GM19467 (cell line): ENCODE data around the gene CD1D.
"Not testable (repeated sequence)": the region's sequence is repeated elsewhere in the genome, so short reads cannot be mapped to it uniquely, and the experiment has no call there.

Source experiments
- ATAC-seq: cut with Tn5 transposase; IDR thresholded peaks from one replicate; pipeline ENCODE4 v1.9.1; 2021; ENCODE audit warnings: mild to moderate bottlenecking, moderate library complexity; ENCODE audit not compliant: unreplicated experiment

Gene CD1D

GRCh38 chr1:158175915-158176314 lies 4.8 kb upstream of the CD1D start:
- not testable (repeated sequence) for ATAC-seq

- ATAC-seq, result no peak
These were observed 4.3 kb upstream of the CD1D start for GRCh38 chr1:158176399-158176798.

DNA sequence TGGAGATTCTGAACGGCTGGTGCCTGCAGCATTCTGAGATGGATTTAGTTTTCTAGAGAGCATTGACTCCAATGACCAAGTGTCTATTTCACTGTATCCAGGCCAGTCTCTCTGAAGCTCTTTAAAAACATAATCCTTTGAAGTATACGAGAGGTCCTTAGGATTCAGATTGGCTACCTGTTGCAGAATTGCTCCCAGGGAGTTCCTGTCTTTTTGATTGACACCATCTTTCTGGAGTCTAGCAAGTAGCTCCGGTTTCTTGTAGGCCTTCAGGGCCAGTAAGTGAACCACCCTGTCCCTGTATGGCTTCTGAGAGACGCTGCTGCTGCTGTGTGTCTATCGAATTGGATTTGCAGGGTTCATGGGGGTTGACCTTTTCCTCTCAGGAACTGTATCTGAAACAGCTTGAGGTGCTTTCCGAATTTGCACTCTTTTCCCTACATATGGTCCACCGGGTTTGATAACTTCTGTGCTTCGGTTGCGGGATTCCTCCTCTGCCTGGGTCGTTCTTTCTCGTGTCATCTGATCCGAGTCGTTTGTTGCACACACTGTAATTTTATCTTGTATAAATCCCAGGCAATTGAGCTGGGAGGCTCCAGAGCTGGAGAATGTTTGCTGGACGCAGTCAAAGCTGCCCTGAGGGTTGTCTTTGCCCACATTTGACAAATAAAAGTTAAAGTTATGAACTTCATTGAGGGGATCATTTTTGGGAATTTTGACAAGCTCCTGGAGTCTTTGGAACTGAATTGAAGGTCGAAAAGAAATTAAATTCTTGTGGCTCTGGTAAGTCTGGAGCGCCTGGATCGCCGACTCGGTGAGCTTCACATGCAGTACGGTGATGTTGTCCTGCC lies 3.6 kb upstream of the CD1D start:
- not testable (repeated sequence) for ATAC-seq

- ATAC-seq, result no peak
These were observed 2.8 kb upstream of the CD1D start for GRCh38 chr1:158177700-158178450.

- peak; percentile 89 for ATAC-seq
These were observed 1.2 kb upstream of the CD1D start for GRCh38 chr1:158179301-158180041.

GRCh38 chr1:158181577-158181922 lies 855 bp downstream of the CD1D start:
- ATAC-seq, result no peak

GRCh38 chr1:158185770-158186169 lies 5.1 kb downstream of the CD1D start:
- ATAC-seq, result no peak

DNA sequence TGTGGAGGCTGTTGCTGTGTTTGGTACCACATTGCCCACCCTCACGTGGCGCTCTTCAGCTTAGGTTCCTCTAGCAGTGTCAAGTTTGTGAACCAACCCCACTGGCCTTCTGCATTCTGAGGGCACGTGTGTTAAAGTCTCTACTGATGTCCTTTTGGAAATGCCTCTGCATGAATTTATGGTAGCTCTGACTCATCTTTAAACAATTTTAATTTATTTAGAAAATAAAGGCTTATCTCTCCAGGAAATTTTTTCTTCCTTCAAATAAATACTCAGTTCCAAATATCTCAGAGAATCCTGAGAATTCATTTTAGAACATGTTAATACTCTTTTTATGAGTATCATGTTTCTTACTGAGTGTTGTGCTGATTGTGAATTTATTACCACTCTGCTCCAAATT lies 5.5 kb downstream of the CD1D start:
- ATAC-seq, result no peak

GRCh38 chr1:158188611-158189010 lies 7.9 kb downstream of the CD1D start:
- no peak for ATAC-seq

DNA sequence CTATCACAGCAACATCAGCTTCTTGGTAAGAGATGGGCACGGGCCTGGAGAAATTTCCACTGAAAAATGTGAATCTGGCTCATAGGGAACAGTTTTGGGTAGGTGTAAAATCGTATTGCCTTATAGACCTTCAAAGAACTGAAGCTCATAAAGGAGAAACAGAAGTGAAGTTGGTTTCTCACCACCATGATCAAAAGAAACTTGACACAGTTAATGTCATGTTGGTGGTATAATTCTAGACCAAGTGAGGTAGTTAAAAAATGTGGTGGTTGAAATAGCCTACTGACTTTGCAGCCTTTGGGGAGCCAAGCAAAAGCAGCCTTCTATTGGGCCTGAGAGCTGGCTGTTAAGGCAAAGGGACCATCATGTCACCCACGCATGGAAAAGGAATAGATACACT lies 8.9 kb downstream of the CD1D start:
- no peak for ATAC-seq

DNA sequence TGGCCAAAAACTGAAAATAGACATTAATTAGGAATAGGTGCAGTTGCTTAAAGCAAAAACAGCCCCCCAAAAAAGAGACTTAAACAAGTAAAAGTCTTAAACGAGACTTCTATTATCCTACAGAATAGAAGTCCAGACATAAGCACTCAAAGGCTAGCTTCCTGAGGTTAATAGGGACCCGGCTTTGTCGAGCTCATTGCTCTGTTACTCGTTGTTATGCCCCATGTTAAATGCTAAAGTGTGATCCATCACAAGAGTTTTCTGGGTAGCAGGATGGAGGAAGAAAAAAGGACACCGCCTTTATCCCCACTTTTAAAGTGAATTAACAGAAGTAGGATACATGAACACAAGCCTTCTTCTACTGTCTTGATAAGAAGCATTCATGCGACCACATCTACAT lies 10.6 kb downstream of the CD1D start:
- ATAC-seq, result no peak

DNA sequence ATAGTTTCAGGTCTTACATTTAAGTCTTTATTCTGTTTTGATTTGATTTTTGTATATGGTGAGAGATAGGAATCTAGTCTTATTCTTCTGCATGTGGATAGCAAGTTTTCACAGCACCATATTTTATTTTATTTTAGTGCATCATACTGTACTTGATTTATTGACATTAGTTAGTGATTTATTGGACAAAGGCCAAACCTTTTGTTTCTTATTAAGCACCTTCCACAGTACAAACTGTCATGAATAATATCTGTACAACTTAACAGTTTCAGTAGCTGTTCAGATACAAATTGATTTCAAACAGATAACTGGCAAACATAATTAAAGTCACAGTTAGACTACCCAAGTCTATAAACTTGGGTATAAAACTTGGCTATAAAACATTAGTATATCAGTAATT lies 15.8 kb downstream of the CD1D start:
- ATAC-seq, result no peak

GRCh38 chr1:158199849-158200248 lies 19.2 kb downstream of the CD1D start:
- ATAC-seq, result no peak

GRCh38 chr1:158200527-158200926 lies 19.8 kb downstream of the CD1D start:
- no peak for ATAC-seq

DNA sequence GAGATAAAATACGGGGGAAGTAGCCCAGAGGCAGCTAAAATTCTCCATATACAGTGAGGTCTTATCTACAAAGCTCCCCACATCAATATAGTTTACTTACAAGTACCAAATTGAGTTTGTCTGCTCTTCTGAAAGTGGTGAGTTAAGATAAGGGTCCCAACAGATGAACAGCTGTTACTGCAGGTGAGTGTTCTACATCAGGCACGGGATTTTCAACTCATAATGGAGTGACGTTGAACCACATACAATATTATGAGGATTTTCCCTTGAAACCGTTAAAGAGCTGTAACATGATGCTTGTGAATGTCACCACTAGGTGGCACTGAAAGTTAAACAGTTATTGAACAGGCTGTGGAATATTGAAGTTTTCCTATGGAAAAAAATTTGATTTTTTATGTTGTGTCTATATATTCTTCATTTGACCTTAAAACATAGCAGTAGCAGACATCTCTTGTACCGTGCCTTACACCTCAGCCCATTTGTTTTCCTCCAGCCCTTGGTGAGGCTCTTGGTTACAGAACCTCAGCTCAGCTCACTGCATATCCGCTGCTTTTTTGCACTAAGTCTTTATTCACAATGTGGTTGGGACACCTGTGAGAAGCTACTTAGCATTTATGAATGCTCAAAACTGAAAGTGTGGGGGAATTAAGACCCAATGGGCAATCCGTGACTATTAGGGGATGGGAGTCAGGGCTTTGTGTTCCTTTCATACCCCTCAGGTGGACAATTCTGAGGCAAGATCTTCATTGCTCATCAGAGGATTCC lies 23.2 kb downstream of the CD1D start:
- peak; percentile 54 for ATAC-seq

- no peak for ATAC-seq
These were observed 23.7 kb downstream of the CD1D start for GRCh38 chr1:158204458-158204827.

DNA sequence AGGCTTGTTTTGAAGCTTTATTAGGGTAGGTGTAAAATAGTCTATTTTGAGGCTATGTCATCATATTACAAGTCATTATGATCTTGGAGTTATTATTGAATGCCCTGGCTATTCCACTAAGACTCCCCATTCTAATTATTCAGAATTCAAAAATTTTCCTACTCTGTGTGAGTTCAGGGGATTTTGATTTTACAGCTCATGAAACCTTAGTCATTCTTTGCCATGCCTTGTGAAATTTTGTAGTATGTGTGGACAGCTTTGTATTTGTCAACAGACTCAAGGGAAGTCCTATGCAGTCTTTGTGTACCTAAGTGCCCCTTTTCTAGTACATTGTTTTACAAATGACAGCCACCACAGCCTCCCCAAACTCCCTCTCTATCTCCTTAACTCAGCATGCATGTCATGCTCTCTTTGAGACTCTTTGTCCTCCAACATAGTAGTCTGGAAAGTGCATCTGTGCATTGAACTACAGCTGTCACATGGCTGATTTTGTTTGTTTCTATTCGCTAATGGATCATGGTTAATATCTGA lies 28.0 kb downstream of the CD1D start:
- no peak for ATAC-seq

GRCh38 chr1:158212320-158212719 lies 31.6 kb downstream of the CD1D start:
- no peak for ATAC-seq

DNA sequence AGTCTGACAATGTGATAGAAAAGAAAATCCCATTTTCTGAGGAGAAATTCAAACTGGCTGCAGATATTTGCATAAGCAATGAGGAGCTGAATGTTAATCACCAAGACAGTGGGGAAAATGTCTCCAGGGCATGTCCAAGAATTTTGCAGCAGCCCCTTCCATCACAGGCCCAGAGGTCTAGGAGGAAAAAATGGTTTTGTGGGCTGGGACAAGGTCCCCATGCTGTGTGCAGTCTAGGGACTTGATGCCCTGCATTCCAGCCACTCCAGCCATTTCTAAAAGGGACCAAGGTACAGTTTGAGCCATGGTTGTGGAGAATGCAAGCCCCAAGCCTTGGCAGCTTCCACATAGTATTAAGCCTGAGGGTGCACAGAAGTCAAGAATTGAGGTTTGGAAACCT lies 42.8 kb downstream of the CD1D start:
- ATAC-seq, result not testable (repeated sequence)

GRCh38 chr1:158227904-158228623 lies 47.4 kb downstream of the CD1D start:
- ATAC-seq, result no peak
